ENCODE measurements around the gene DCLK1.

GRCh38 chr13:35810321-35810720 is 320.9 kb downstream of the DCLK1 start:
- TF ChIP-seq CTCF (IDR thresholded peaks at IDR 0.05) (no peak), POLR2AphosphoS5 (IDR thresholded peaks at IDR 0.05; ENCODE audit: low read depth, low read length) (no peak), TCF7L2 (IDR thresholded peaks at IDR 0.05; ENCODE audit: low read depth, low read length) (no peak), REST (IDR thresholded peaks at IDR 0.05; ENCODE audit: insufficient read depth in 1 of 2, low read depth in 2 of 2, low read length in 1 of 2) (no peak)
